Measurements from ENCODE around the gene DPM3. TPM values are rescaled to one million over a fixed set of nuclear protein-coding genes. Genes with fewer than 3 reads are reported as not detected.
A peak's percentile ranks its signal among the peaks of the same experiment; 100 is the strongest.

The DPM3 gene
- total and polyA plus RNA-seq, 9 of the 15 experiments (the other 6 are each of a cell fraction or from before 2014, with no cell fraction given), result 3.7 to 120 (median 36.4) TPM

- TF ChIP-seq REST (IDR thresholded peaks at IDR 0.05; ENCODE audit: borderline replicate concordance) (peak; percentile 71), REST (CRISPR knock-in tag; IDR thresholded peaks at IDR 0.05; ENCODE audit: low read depth) (no peak), STAG1 (CRISPR knock-in tag; IDR thresholded peaks at IDR 0.05; ENCODE audit: borderline replicate concordance) (peak; percentile 56; the same call in 1 of the 2 replicates), ARID3A (IDR thresholded peaks at IDR 0.05; ENCODE audit: borderline replicate concordance, low read depth, low read length) (no peak), ZNF740 (CRISPR knock-in tag; IDR thresholded peaks at IDR 0.05) (peak; percentile 51; the same call in 1 of the 2 replicates), ZNF740 (tag; IDR thresholded peaks at IDR 0.05) (no peak), YY1 (IDR thresholded peaks at IDR 0.05; ENCODE audit: borderline replicate concordance in 1 of 3, control insufficient read depth in 1 of 3, extremely low read depth in 1 of 3, insufficient read depth in 3 of 3, insufficient read length in 1 of 3, insufficient replicate concordance in 2 of 3, low read depth in 1 of 3, low read length in 2 of 3) (peak in 2 of 3 experiments; percentile 36), MTA3 (IDR thresholded peaks at IDR 0.05; ENCODE audit: borderline replicate concordance) (peak; percentile 50; the same call in 1 of the 2 replicates), NR2C1 (IDR thresholded peaks at IDR 0.05) (no peak), NR2C1 (tag; IDR thresholded peaks at IDR 0.05) (no peak), RBM14 (IDR thresholded peaks at IDR 0.05; ENCODE audit: borderline replicate concordance, insufficient read depth, low read depth, low read length) (no peak), MCM2 (IDR thresholded peaks at IDR 0.05; ENCODE audit: low read depth) (no peak), RAD21 (CRISPR knock-in tag; conservative IDR thresholded peaks at IDR 0.05 in 1 of 2, IDR thresholded peaks at IDR 0.05 in 1 of 2) (peak; percentile 62 to 74), SMAD3 (CRISPR knock-in tag; conservative IDR thresholded peaks at IDR 0.05) (0 out of 2 replicates have a peak, but pooled peaks have one; percentile 52), THRB (CRISPR knock-in tag; conservative IDR thresholded peaks at IDR 0.05) (no peak)
These were observed 36.3 kb upstream of the DPM3 start (continued) for GRCh38 chr1:155176544-155177071.

All from K562 (cell line).